ENCODE data around the gene DCUN1D4.
"Not testable (repeated sequence)": the region's sequence is repeated elsewhere in the genome, so short reads cannot be mapped to it uniquely, and the experiment has no call there.

DCUN1D4 gene

GRCh38 chr4:51855270-51855669 lies 12.3 kb downstream of the DCUN1D4 start:
- no peak for DNase-seq (ENCODE audit: low read depth)

GRCh38 chr4:51855751-51856150 lies 12.8 kb downstream of the DCUN1D4 start:
- DNase-seq (ENCODE audit: low read depth) = no peak

GRCh38 chr4:51858605-51859202 lies 15.8 kb downstream of the DCUN1D4 start:
- peak; percentile 88 for DNase-seq (ENCODE audit: low read depth)

- no peak for DNase-seq (ENCODE audit: low read depth)
Measured at GRCh38 chr4:51859476-51860031, 16.6 kb downstream of the DCUN1D4 start.

GRCh38 chr4:51862199-51862598 lies 19.2 kb downstream of the DCUN1D4 start:
- DNase-seq (ENCODE audit: low read depth) = no peak

- no peak for DNase-seq (ENCODE audit: low read depth)
Measured at GRCh38 chr4:51862781-51863180, 19.8 kb downstream of the DCUN1D4 start.

GRCh38 chr4:51865717-51866116 lies 22.8 kb downstream of the DCUN1D4 start:
- no peak for DNase-seq (ENCODE audit: low read depth)

- DNase-seq (ENCODE audit: low read depth) = no peak
Measured at GRCh38 chr4:51866835-51867234, 23.9 kb downstream of the DCUN1D4 start.

GRCh38 chr4:51867689-51868448 lies 24.9 kb downstream of the DCUN1D4 start:
- no peak for DNase-seq (ENCODE audit: low read depth)

GRCh38 chr4:51868449-51868847 lies 25.5 kb downstream of the DCUN1D4 start:
- peak; percentile 69 for DNase-seq (ENCODE audit: low read depth)

DNA sequence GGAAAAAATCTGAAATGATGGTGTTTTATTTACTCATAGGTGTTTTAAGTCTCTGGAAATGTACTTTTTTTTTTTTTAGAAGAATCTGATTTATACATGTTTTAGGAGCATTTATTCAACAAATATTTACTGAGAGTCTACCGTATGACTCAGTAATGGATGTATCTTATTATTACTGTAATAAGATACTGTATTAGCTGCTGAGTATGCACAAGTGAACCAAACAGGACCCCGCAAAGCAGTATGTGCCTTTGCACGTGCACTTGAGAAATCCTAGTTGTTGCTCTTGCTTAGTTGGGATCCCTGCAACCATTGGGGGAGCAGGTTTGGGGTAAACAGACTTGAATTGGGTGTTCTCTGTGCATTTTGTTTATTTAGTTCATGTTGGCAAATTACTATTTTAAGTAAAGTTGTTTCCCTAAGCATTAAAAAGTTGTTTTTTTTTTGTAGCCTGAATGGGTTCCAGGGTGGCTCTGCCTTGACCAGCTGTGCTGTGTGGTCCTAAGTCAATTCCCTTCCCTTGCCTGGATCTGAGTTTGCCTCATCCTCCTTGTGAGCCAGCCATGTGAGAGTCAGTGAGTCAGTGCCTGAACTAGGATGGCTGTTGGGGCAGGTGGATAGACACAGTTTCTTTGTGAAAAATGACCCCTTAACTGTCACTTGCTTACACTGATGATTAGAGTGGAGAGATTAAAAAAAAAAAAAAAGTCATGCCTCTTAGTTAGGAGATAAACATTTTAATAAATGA lies 27.7 kb downstream of the DCUN1D4 start:
- DNase-seq (ENCODE audit: low read depth) = peak; percentile 10

GRCh38 chr4:51872283-51872997 lies 29.5 kb downstream of the DCUN1D4 start:
- no peak for DNase-seq (ENCODE audit: low read depth)

- no peak for DNase-seq (ENCODE audit: low read depth)
Measured at GRCh38 chr4:51874551-51874950, 31.6 kb downstream of the DCUN1D4 start.

- no peak for DNase-seq (ENCODE audit: low read depth)
Measured at GRCh38 chr4:51878431-51878830, 35.5 kb downstream of the DCUN1D4 start.

DNA sequence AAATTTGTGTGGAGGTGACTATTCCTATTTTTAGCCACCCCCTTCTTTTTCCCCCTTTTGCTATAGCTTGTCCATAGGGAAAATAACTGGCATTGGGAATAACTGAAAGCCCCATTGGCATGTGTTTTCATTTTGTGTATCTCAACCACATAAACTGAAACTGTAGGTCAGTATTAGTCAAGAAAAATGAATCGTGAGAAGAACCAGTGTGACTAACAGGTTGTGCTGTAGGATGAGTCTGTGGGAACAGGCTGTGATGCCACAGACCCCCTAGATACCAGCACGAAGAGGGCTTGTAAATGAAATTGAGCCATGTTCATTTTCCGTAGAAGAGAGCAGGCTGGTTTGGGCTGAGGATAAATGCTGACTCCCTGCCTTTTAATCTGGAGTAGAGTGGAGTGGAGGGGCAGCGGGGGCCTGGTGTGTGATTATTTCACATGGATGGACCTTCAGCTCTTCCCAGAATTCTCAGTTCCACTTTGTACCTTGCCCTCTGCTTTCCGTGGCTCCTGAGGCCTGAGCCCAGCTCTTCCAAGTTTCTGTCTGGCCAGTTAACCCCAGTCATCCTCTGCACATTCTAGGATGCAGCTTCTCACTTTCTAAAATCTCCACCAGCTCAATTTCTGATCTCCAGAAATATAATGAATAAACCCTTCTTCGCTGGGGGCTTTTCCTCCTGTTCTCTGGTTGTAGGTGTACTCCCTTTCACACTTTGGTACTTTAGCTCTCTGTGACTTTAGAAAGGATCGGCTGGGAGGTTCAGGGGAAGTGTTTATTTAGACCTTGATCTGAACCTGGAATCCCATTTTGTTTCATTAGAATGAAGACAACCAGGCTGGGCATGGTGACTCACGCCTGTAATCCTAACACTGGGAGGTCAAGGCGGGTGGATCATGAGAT lies 37.3 kb downstream of the DCUN1D4 start:
- DNase-seq (ENCODE audit: low read depth) = no peak

- peak; percentile 5 for DNase-seq (ENCODE audit: low read depth)
Measured at GRCh38 chr4:51884055-51884454, 41.1 kb downstream of the DCUN1D4 start.

GRCh38 chr4:51884606-51885005 lies 41.7 kb downstream of the DCUN1D4 start:
- DNase-seq (ENCODE audit: low read depth) = no peak

GRCh38 chr4:51885363-51885762 lies 42.4 kb downstream of the DCUN1D4 start:
- peak; percentile 37 for DNase-seq (ENCODE audit: low read depth)

- DNase-seq (ENCODE audit: low read depth) = no peak
Measured at GRCh38 chr4:51890760-51891159, 47.8 kb downstream of the DCUN1D4 start.

DNA sequence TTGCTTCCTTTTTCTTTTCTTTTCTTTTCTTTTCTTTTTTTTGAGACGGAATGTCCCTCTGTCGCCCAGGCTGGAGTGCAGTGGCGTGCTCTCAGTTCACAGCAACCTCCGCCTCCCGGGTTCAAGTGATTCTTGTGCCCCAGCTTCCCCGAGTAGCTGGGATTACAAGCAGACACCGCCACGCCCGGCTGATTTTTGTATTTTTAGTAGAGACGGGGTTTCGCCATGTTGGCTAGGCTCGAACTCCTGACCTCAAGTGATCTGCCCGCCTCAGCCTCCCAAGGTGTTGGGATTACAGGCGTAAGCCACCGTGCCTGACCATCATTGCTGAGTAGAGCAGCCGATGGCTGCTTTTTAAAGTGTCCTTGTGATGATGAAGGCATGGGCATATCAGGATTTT lies 50.4 kb downstream of the DCUN1D4 start:
- DNase-seq (ENCODE audit: low read depth) = not testable (repeated sequence)

- DNase-seq (ENCODE audit: low read depth) = no peak
Measured at GRCh38 chr4:51894059-51894645, 51.2 kb downstream of the DCUN1D4 start.

Data from fibroblast of gingiva (primary cell).